DOHH2 (cell line): ENCODE data around the gene FAM221B.

ENCODE experiments used
- H3F3A ChIP-seq: fragments of 200-600 bp; sonication (generic), shearing (Covaris generic); 2 replicates; pipeline ENCODE4 v1.6.0; 2016; ENCODE audit warnings: antibody characterized with exemption, mild to moderate bottlenecking; ENCODE audit not compliant: control insufficient read depth, insufficient read depth
- H3K27ac ChIP-seq: fragments of 200-600 bp; sonication (generic); 2 replicates; pipeline ENCODE4 v1.5.1; 2014; ENCODE audit warnings: low read depth, mild to moderate bottlenecking, low read length, moderate library complexity
- H3K27me3 ChIP-seq: fragments of 200-600 bp; sonication (generic); 2 replicates; pipeline ENCODE4 v1.6.1; 2014; ENCODE audit warnings: mild to moderate bottlenecking, low read length, mixed read lengths; ENCODE audit not compliant: control insufficient read depth
- H3K36me3 ChIP-seq: fragments of 200-600 bp; sonication (generic); 2 replicates; pipeline ENCODE4 v1.6.1; 2014; ENCODE audit warnings: mild to moderate bottlenecking, low read length, moderate library complexity, mixed read lengths; ENCODE audit not compliant: control insufficient read depth
- H3K4me1 ChIP-seq: fragments of 200-600 bp; sonication (generic); 2 replicates; pipeline ENCODE4 v1.6.1; 2014; ENCODE audit warnings: mild to moderate bottlenecking, low read length, mixed read lengths; ENCODE audit not compliant: control insufficient read depth
- H3K4me2 ChIP-seq: fragments of 200-600 bp; sonication (generic); 2 replicates; pipeline ENCODE4 v1.6.0; 2014; ENCODE audit warnings: mild to moderate bottlenecking, low read length, moderate library complexity
- H3K4me3 ChIP-seq: fragments of 200-600 bp; sonication (generic); 2 replicates; pipeline ENCODE4 v1.5.1; 2014; ENCODE audit warnings: mild to moderate bottlenecking, low read length, mixed read lengths
- H3K79me2 ChIP-seq: fragments of 200-600 bp; sonication (generic); 2 replicates; pipeline ENCODE4 v1.6.1; 2014; ENCODE audit warnings: mild to moderate bottlenecking, low read length, mixed read lengths; ENCODE audit not compliant: control insufficient read depth
- H3K9me2 ChIP-seq: fragments of 200-600 bp; sonication (generic); replicated peaks from 2 replicates; pipeline ENCODE4 v1.6.1; 2014; ENCODE audit warnings: mild to moderate bottlenecking, low read length, mixed read lengths; ENCODE audit not compliant: control insufficient read depth
- H3K9me3 ChIP-seq: fragments of 200-600 bp; sonication (generic); 2 replicates; pipeline ENCODE4 v1.6.1; 2014; ENCODE audit warnings: antibody characterized with exemption, low read length, mixed read lengths; ENCODE audit not compliant: control insufficient read depth, insufficient read depth
- H4K20me1 ChIP-seq: fragments of 200-600 bp; sonication (generic); 2 replicates; pipeline ENCODE4 v1.6.0; 2014; ENCODE audit warnings: low read depth, mild to moderate bottlenecking, antibody characterized with exemption, low read length, moderate library complexity; ENCODE audit not compliant: control insufficient read depth, insufficient read depth
- EZH2phosphoT487 ChIP-seq: fragments of 200-600 bp; sonication (generic); IDR thresholded peaks from 2 replicates; pipeline ENCODE4 v1.6.1; 2017; ENCODE audit warnings: borderline replicate concordance, mild to moderate bottlenecking, antibody characterized with exemption, low read length, moderate library complexity, mixed read lengths
- TF ChIP-seq, protein P1 (sequence below): fragments of 200-600 bp; sonication (generic); IDR thresholded peaks from one replicate; pipeline ENCODE4 v1.5.1; 2014; ENCODE audit warnings: antibody characterized with exemption, mild to moderate bottlenecking, low read depth, low read length; ENCODE audit not compliant: poor library complexity, severe bottlenecking

FAM221B gene

DNA sequence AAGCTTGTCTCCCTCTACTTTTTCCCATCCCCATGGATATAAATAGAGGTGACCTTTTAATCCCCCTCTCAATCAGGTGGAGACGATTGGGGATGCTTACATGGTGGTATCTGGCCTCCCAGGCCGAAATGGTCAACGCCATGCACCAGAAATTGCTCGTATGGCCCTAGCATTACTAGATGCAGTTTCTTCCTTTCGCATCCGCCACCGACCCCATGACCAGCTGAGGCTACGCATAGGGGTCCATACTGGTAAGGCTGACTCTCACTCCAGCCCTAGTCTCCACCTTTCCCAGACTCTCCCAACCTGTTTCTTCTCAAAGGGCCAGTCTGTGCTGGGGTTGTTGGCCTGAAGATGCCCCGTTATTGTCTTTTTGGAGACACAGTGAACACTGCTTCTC lies 20.1 kb downstream of the FAM221B start:
- Histone ChIP-seq H3K27ac (no peak overlapping the region), H3K36me3 (peaks cover 8% of the 10 kb centered on the region), H3K4me3 (no peak overlapping the region), H3K27me3 (no peaks in the 10 kb centered on the region), H3F3A (no peaks in the 10 kb centered on the region), H3K9me2 (no peaks in the 10 kb centered on the region), H3K9me3 (no peaks in the 10 kb centered on the region), H4K20me1 (no peaks in the 10 kb centered on the region), H3K79me2 (peaks cover under 1% of the 10 kb centered on the region; the same call in 1 of the 2 replicates), H3K4me2 (no peak overlapping the region), H3K4me1 (peaks cover 22% of the 10 kb centered on the region)
- no peak for TF ChIP-seq EZH2phosphoT487
- TF ChIP-seq, protein P1, sequence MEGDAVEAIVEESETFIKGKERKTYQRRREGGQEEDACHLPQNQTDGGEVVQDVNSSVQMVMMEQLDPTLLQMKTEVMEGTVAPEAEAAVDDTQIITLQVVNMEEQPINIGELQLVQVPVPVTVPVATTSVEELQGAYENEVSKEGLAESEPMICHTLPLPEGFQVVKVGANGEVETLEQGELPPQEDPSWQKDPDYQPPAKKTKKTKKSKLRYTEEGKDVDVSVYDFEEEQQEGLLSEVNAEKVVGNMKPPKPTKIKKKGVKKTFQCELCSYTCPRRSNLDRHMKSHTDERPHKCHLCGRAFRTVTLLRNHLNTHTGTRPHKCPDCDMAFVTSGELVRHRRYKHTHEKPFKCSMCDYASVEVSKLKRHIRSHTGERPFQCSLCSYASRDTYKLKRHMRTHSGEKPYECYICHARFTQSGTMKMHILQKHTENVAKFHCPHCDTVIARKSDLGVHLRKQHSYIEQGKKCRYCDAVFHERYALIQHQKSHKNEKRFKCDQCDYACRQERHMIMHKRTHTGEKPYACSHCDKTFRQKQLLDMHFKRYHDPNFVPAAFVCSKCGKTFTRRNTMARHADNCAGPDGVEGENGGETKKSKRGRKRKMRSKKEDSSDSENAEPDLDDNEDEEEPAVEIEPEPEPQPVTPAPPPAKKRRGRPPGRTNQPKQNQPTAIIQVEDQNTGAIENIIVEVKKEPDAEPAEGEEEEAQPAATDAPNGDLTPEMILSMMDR: no peak

DNA sequence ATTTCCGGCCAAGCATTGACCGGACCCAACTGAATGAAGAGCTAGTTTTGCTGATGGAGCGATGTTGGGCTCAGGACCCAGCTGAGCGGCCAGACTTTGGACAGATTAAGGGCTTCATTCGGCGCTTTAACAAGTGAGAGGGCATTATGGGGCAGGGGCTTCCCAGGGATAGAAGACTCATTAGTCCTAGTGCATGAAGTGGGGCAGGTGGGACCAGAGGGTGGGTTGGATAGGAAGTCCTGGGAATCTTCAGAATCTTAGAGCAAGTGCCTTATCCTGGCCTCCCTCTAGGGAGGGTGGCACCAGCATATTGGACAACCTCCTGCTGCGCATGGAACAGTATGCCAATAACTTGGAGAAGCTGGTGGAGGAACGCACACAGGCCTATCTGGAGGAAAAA lies 22.4 kb downstream of the FAM221B start:
- no peaks in the 10 kb centered on the region for H3K36me3 ChIP-seq
- no peak overlapping the region for H3K4me3 ChIP-seq
- H3K9me2 ChIP-seq: no peaks in the 10 kb centered on the region
- TF ChIP-seq, protein P1: no peak
- TF ChIP-seq EZH2phosphoT487: no peak
- no peak overlapping the region for H3K4me2 ChIP-seq
- no peaks in the 10 kb centered on the region for H4K20me1 ChIP-seq
- no peaks in the 10 kb centered on the region for H3K27me3 ChIP-seq
- H3F3A ChIP-seq: no peaks in the 10 kb centered on the region
- no peak overlapping the region for H3K27ac ChIP-seq
- no peaks in the 10 kb centered on the region for H3K9me3 ChIP-seq
- peaks cover under 1% of the 10 kb centered on the region; the same call in 1 of the 2 replicates for H3K4me1 ChIP-seq
- H3K79me2 ChIP-seq: no peaks in the 10 kb centered on the region

DNA sequence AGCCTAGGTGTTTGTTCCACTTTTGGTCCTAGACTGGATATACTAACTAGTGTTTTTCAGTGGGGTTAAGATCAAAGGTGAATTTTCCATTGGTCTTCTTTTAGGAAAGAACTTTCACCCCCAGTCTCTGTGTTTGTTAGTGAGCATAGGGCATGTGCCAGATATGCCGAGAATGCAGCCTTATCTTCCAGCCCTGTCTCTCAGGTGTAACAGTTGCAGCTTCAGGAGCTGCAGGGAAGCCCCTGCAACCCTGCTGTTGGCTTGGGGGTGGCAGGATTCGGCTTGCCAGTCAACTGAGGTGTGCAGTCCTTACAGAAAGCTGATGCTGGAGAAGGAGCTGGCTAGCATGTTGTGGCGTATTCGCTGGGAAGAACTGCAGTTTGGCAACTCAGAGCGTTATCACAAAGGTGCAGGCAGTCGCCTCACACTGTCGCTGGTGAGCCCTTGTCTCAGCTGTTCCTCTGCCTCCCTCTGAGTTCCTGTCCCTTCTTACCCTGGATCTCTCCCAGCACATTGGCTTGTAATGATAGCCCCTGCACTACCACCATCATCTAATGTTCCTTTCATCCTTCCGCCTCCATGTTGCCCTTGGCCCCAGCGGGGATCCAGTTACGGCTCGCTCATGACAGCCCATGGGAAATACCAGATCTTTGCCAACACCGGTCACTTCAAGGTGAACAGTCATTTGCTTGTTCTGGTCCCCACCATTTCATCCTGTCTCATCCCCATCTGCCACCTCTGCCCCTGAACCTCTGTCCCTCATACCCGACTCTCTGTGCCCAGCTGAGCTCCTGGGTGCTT lies 27.0 kb downstream of the FAM221B start:
- Histone ChIP-seq H3K9me3 (no peaks in the 10 kb centered on the region), H3K36me3 (no peaks in the 10 kb centered on the region), H3K4me2 (no peak overlapping the region), H3K27me3 (no peaks in the 10 kb centered on the region), H3K9me2 (no peaks in the 10 kb centered on the region), H3K27ac (no peak overlapping the region), H3K79me2 (no peaks in the 10 kb centered on the region), H3K4me1 (no peaks in the 10 kb centered on the region), H4K20me1 (no peaks in the 10 kb centered on the region), H3F3A (no peaks in the 10 kb centered on the region), H3K4me3 (no peak overlapping the region)
- no peak for TF ChIP-seq EZH2phosphoT487
- TF ChIP-seq, protein P1: no peak
